HG03469 (cell line): ENCODE measurements around the gene SYNPO2.
"Not testable (repeated sequence)": the region's sequence is repeated elsewhere in the genome, so short reads cannot be mapped to it uniquely, and the experiment has no call there.

Experiments used
- ATAC-seq: cut with Tn5 transposase; IDR thresholded peaks from one replicate; pipeline ENCODE4 v1.9.1; 2021; ENCODE audit warnings: mild to moderate bottlenecking, moderate library complexity, moderate number of reproducible peaks; ENCODE audit not compliant: unreplicated experiment

Gene SYNPO2

GRCh38 chr4:119050527-119051090 lies 162.0 kb downstream of the SYNPO2 start:
- ATAC-seq: no peak

- no peak for ATAC-seq
Observed at GRCh38 chr4:119053245-119053644, 164.6 kb downstream of the SYNPO2 start.

- no peak for ATAC-seq
Observed at GRCh38 chr4:119053997-119054396, 165.3 kb downstream of the SYNPO2 start.

GRCh38 chr4:119057417-119057816 lies 168.8 kb downstream of the SYNPO2 start:
- ATAC-seq: no peak

- no peak for ATAC-seq
Observed at GRCh38 chr4:119059221-119059620, 170.6 kb downstream of the SYNPO2 start.

GRCh38 chr4:119067125-119067524 lies 178.5 kb downstream of the SYNPO2 start:
- not testable (repeated sequence) for ATAC-seq

GRCh38 chr4:119067670-119068360 lies 179.2 kb downstream of the SYNPO2 start:
- not testable (repeated sequence) for ATAC-seq

- ATAC-seq: no peak
Observed at GRCh38 chr4:119068529-119068962, 179.9 kb downstream of the SYNPO2 start.

GRCh38 chr4:119070301-119070700 lies 181.6 kb downstream of the SYNPO2 start:
- no peak for ATAC-seq

- ATAC-seq: no peak
Observed at GRCh38 chr4:119080721-119081541, 192.3 kb downstream of the SYNPO2 start.

GRCh38 chr4:119081542-119081859 lies 192.8 kb downstream of the SYNPO2 start:
- no peak for ATAC-seq

GRCh38 chr4:119081943-119082342 lies 193.3 kb downstream of the SYNPO2 start:
- no peak for ATAC-seq

- no peak for ATAC-seq
Observed at GRCh38 chr4:119082661-119083060, 194.0 kb downstream of the SYNPO2 start.

- ATAC-seq: no peak
Observed at GRCh38 chr4:119084513-119084912, 195.9 kb downstream of the SYNPO2 start.

GRCh38 chr4:119087121-119087520 lies 198.5 kb downstream of the SYNPO2 start:
- ATAC-seq: no peak

GRCh38 chr4:119087656-119088055 lies 199.0 kb downstream of the SYNPO2 start:
- ATAC-seq: no peak

GRCh38 chr4:119093042-119093827 lies 204.6 kb downstream of the SYNPO2 start:
- ATAC-seq: no peak

- ATAC-seq: no peak
Observed at GRCh38 chr4:119097282-119097900, 208.7 kb downstream of the SYNPO2 start.

- ATAC-seq: no peak
Observed at GRCh38 chr4:119098306-119098705, 209.7 kb downstream of the SYNPO2 start.

GRCh38 chr4:119099227-119099810 lies 210.7 kb downstream of the SYNPO2 start:
- no peak for ATAC-seq
